Bronchial epithelial cell (primary cell): Measurements from ENCODE around the gene SIRT5. TPM values are rescaled to one million over a fixed set of nuclear protein-coding genes. Genes with fewer than 3 reads are reported as not detected.

Experiments used
- DNase-seq: peaks from one replicate; pipeline ENCODE4 v3.0.0-alpha.2; 2010; ENCODE audit warnings: low read depth
- FAIRE-seq: peaks from 2 replicates; lab custom pipeline; 2011; peaks lifted over from hg19 to GRCh38; lab: Jason Lieb, UNC
- H3K27me3 ChIP-seq: 2 replicates; pipeline ENCODE4 v1.5.1; 2011; ENCODE audit warnings: low read length; ENCODE audit not compliant: control insufficient read depth, insufficient read depth
- H3K36me3 ChIP-seq: 2 replicates; pipeline ENCODE4 v1.5.1; 2011; ENCODE audit warnings: low read length; ENCODE audit not compliant: control insufficient read depth, insufficient read depth
- H3K4me3 ChIP-seq: 2 replicates; pipeline ENCODE4 v1.5.1; 2011; ENCODE audit warnings: mild to moderate bottlenecking, low read depth, low read length, control low read depth
- total RNA-seq: library from RNA; depleted of rRNA; stranded (reverse); fragments of >200 nt; gene quantifications from 2 replicates; pipeline ENCODE4 v1.2.1, GENCODE V29; 2014
- TF ChIP-seq, protein P1 (sequence below): IDR thresholded peaks from 2 replicates; pipeline ENCODE4 v1.5.1; 2011; ENCODE audit warnings: mild to moderate bottlenecking, moderate library complexity, low read length, control low read depth, inconsistent platforms; ENCODE audit not compliant: insufficient read depth, severe bottlenecking

The SIRT5 gene
- total RNA-seq, 1 donor from 2014 or later: 10.8 TPM

GRCh38 chr6:13528232-13528631 is 46.2 kb upstream of the SIRT5 start:
- FAIRE-seq (no peak), DNase-seq (no peak)
- TF ChIP-seq, protein P1, sequence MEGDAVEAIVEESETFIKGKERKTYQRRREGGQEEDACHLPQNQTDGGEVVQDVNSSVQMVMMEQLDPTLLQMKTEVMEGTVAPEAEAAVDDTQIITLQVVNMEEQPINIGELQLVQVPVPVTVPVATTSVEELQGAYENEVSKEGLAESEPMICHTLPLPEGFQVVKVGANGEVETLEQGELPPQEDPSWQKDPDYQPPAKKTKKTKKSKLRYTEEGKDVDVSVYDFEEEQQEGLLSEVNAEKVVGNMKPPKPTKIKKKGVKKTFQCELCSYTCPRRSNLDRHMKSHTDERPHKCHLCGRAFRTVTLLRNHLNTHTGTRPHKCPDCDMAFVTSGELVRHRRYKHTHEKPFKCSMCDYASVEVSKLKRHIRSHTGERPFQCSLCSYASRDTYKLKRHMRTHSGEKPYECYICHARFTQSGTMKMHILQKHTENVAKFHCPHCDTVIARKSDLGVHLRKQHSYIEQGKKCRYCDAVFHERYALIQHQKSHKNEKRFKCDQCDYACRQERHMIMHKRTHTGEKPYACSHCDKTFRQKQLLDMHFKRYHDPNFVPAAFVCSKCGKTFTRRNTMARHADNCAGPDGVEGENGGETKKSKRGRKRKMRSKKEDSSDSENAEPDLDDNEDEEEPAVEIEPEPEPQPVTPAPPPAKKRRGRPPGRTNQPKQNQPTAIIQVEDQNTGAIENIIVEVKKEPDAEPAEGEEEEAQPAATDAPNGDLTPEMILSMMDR: no peak
- no peak overlapping the region for H3K4me3 ChIP-seq
- H3K27me3 ChIP-seq: no peaks in the 10 kb centered on the region
- no peaks in the 10 kb centered on the region for H3K36me3 ChIP-seq

DNA sequence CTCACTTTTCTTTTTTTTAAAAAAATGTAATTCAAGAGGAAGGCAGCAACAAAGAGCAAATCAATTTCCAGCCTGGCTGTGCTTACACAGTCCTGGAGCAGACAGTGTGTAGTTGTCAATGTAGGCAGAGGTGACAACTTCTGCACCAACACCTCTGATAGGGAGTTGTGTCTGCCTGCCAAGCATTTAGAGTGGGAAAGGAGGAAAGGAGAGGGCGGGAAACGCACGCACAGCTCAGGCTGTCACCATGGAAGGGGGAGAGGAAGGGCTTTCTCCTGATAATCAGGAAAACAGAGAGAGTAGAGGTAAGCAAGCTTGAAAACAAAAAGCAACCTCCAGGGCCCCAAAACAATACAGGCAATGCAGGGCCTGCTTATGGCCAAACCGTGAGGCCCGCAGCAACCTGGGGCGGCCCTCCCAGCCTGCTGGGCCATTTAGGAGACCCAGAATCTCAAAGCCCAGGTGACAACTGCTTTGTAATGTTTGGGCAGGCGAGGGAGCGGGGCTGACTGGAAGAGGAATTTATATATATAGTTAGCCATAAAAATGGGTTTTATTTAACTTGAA is 45.5 kb upstream of the SIRT5 start:
- Histone ChIP-seq H3K36me3 (no peaks in the 10 kb centered on the region), H3K4me3 (no peak overlapping the region), H3K27me3 (no peaks in the 10 kb centered on the region)
- FAIRE-seq (no peak), DNase-seq (no peak)
- TF ChIP-seq, protein P1: no peak

- TF ChIP-seq, protein P1: no peak
- no peak for FAIRE-seq
- no peaks in the 10 kb centered on the region for H3K36me3 ChIP-seq
- no peak overlapping the region for H3K4me3 ChIP-seq
- DNase-seq: no peak
- H3K27me3 ChIP-seq: no peaks in the 10 kb centered on the region
These were observed 42.4 kb upstream of the SIRT5 start for GRCh38 chr6:13531956-13532355.

DNA sequence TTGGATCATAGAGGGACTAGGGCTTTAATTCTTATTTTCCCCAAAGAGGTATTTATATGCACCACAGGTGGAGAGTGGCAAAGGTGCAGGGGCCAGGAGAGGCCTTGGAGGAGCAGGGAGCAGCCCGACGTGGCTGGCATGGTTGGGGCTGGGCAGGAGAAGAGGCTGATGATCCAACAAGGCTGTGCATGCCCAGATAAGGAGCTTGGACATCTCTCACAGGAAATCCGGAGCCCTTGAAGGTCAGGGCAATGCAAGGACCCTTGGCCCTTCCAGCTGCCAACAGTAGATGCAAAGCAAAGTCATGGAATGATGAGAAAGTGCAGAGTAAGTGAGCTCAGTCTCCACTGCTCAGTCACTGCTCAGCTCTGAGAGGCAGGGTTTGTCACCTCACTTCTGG is 39.9 kb upstream of the SIRT5 start:
- TF ChIP-seq, protein P1: no peak
- Histone ChIP-seq H3K4me3 (no peak overlapping the region), H3K27me3 (no peaks in the 10 kb centered on the region), H3K36me3 (no peaks in the 10 kb centered on the region)
- FAIRE-seq (no peak), DNase-seq (no peak)

- Histone ChIP-seq H3K36me3 (no peaks in the 10 kb centered on the region), H3K4me3 (no peak overlapping the region), H3K27me3 (no peaks in the 10 kb centered on the region)
- FAIRE-seq (no peak), DNase-seq (peak; percentile 35)
- TF ChIP-seq, protein P1: no peak
These were observed 39.1 kb upstream of the SIRT5 start for GRCh38 chr6:13535306-13535705.
